A549 (cell line): ENCODE measurements around the gene NFE2L3. TPM values are rescaled to one million over a fixed set of nuclear protein-coding genes. Genes with fewer than 3 reads are reported as not detected.
A peak's percentile ranks its signal among the peaks of the same experiment; 100 is the strongest.
"Not testable (repeated sequence)": the region's sequence is repeated elsewhere in the genome, so short reads cannot be mapped to it uniquely, and the experiment has no call there.

Experiments
- ATAC-seq, 2 experiments: fragments of 200-7000 bp in 1 of 2; fragments of >200 bp in 1 of 2; cut with Nextera tagmentation in 1 of 2; cut with Tn5 transposase in 1 of 2; 3 replicates each; pipeline versions ENCODE4 v1.8.0 to v1.9.1; 2018 to 2020; ENCODE audit warnings: mild to moderate bottlenecking in 1 of 2, moderate library complexity in 1 of 2
- CTCF ChIA-PET: fragments of 300-600 bp; sonication (Branson Sonifier 250); formaldehyde crosslinking; extraction: SDS; loops from one replicate; lab custom pipeline; 2021; ENCODE audit warnings: antibody characterized with exemption, inconsistent platforms; lab: Yijun Ruan, JAX
- POLR2A ChIA-PET: fragments of 350-600 bp; formaldehyde crosslinking; extraction: SDS; loops from one replicate; lab custom pipeline; 2021; ENCODE audit warnings: antibody characterized with exemption, inconsistent platforms; lab: Yijun Ruan, JAX
- DNase-seq, 2 experiments: peaks; one replicate each; pipeline versions ENCODE4 v3.0.0 to v3.0.0-alpha.2; 2011 to 2016; ENCODE audit warnings: low read depth in 1 of 2, low spot score in 1 of 2
- FAIRE-seq: peaks from 2 replicates; lab custom pipeline; 2011; peaks lifted over from hg19 to GRCh38; lab: Jason Lieb, UNC
- H3K27ac ChIP-seq, 2 experiments: fragments of >200 bp; sonication (Bioruptor Twin); formaldehyde crosslinking; 3 replicates each; pipeline ENCODE4 v1.5.1; 2016 to 2017
- H3K4me1 ChIP-seq: fragments of >200 bp; sonication (Bioruptor Twin); formaldehyde crosslinking; 3 replicates; pipeline ENCODE4 v1.6.1; 2016
- H3K4me2 ChIP-seq: fragments of >200 bp; sonication (Bioruptor Twin); formaldehyde crosslinking; 3 replicates; pipeline ENCODE4 v1.6.1; 2016
- H3K4me3 ChIP-seq: fragments of >200 bp; sonication (Bioruptor Twin); formaldehyde crosslinking; 3 replicates; pipeline ENCODE4 v1.5.1; 2016
- H3K9me3 ChIP-seq: fragments of >200 bp; sonication (Bioruptor Twin); formaldehyde crosslinking; 3 replicates; pipeline ENCODE4 v1.6.1; 2016
- CBX2 ChIP-seq: fragments of 200-600 bp; sonication (generic); IDR thresholded peaks from 2 replicates; pipeline ENCODE4 v1.6.1; 2016; ENCODE audit warnings: low read depth, mild to moderate bottlenecking, borderline replicate concordance
- CHD2 ChIP-seq: fragments of 150-350 bp; IDR thresholded peaks from 2 replicates; pipeline ENCODE4 v1.6.1; 2014; ENCODE audit warnings: low read length; ENCODE audit not compliant: partially characterized antibody
- CHD4 ChIP-seq: fragments of 200-600 bp; sonication (generic); IDR thresholded peaks from 2 replicates; pipeline ENCODE4 v1.6.1; 2016; ENCODE audit warnings: antibody characterized with exemption, mild to moderate bottlenecking, borderline replicate concordance
- EHF ChIP-seq: fragments of 250-450 bp; sonication (Bioruptor Pico); IDR thresholded peaks from 2 replicates; pipeline ENCODE4 v1.5.0; 2020; ENCODE audit warnings: mild to moderate bottlenecking
- EHMT2 ChIP-seq: fragments of 200-600 bp; sonication (generic); IDR thresholded peaks from 2 replicates; pipeline ENCODE4 v1.6.1; 2016; ENCODE audit warnings: antibody characterized with exemption, low read depth, mild to moderate bottlenecking, moderate library complexity
- FOXS1 ChIP-seq: fragments of 250-450 bp; sonication (Bioruptor Pico); IDR thresholded peaks from 2 replicates; pipeline ENCODE4 v1.5.0; 2020; ENCODE audit warnings: mild to moderate bottlenecking, moderate library complexity
- HOXB5 ChIP-seq: fragments of 250-450 bp; sonication (Bioruptor Pico); IDR thresholded peaks from 2 replicates; pipeline ENCODE4 v1.5.0; 2020; ENCODE audit warnings: mild to moderate bottlenecking, moderate library complexity
- KDM1A ChIP-seq: fragments of 200-600 bp; sonication (generic); IDR thresholded peaks from 2 replicates; pipeline ENCODE4 v1.6.1; 2016; ENCODE audit warnings: low read depth, mild to moderate bottlenecking
- MAFK ChIP-seq: fragments of 450-650 bp; IDR thresholded peaks from 2 replicates; pipeline ENCODE4 v1.6.1; 2014; ENCODE audit not compliant: partially characterized antibody
- MAZ ChIP-seq: fragments of 150-350 bp; IDR thresholded peaks from 2 replicates; pipeline ENCODE4 v1.6.1; 2014; ENCODE audit warnings: antibody characterized with exemption, low read depth, low read length, borderline replicate concordance
- NFE2L2 ChIP-seq: fragments of 150-350 bp; conservative IDR thresholded peaks from 2 replicates; pipeline ENCODE4 v1.6.1; 2014; ENCODE audit warnings: low read length
- NPAS2 ChIP-seq: fragments of 250-450 bp; sonication (Bioruptor Pico); IDR thresholded peaks from 2 replicates; pipeline ENCODE4 v1.8.0; 2022; ENCODE audit warnings: mild to moderate bottlenecking, moderate library complexity, borderline replicate concordance
- POLR2AphosphoS2 ChIP-seq: conservative IDR thresholded peaks from 2 replicates; pipeline ENCODE4 v1.6.1; 2012; ENCODE audit warnings: low read length, improper control_type of control experiment, inconsistent platforms
- RCOR1 ChIP-seq: fragments of 150-350 bp; IDR thresholded peaks from 2 replicates; pipeline ENCODE4 v1.6.1; 2014; ENCODE audit warnings: antibody characterized with exemption, low read length, low read depth
- RFX5 ChIP-seq: fragments of 450-650 bp; IDR thresholded peaks from 2 replicates; pipeline ENCODE4 v1.7.1; 2014; ENCODE audit warnings: antibody characterized with exemption, mild to moderate bottlenecking, moderate library complexity
- SMC3 ChIP-seq: fragments of >200 bp; sonication (Bioruptor Twin); formaldehyde crosslinking; IDR thresholded peaks from 3 replicates; pipeline ENCODE4 v1.6.1; 2018; ENCODE audit warnings: inconsistent platforms
- TFCP2L1 ChIP-seq: fragments of 250-450 bp; sonication (Bioruptor Pico); IDR thresholded peaks from 2 replicates; pipeline ENCODE4 v1.5.0; 2021; ENCODE audit warnings: mild to moderate bottlenecking
- TP53 ChIP-seq: fragments of 250-450 bp; sonication (Bioruptor Pico); IDR thresholded peaks from 2 replicates; pipeline ENCODE4 v1.5.0; 2021; ENCODE audit warnings: mild to moderate bottlenecking, moderate library complexity
- ZNF302 ChIP-seq: fragments of 250-450 bp; sonication (Bioruptor Pico); IDR thresholded peaks from 2 replicates; pipeline ENCODE4 v1.9.0; 2021; ENCODE audit warnings: inconsistent platforms, mild to moderate bottlenecking, moderate library complexity
- WGBS: methylation state at CpG from one replicate; pipeline ENCODE4 v1.1.6; 2017; ENCODE audit errors: missing lambda C conversion rate; 5-methylcytosine and 5-hydroxymethylcytosine counted together
- polyA plus RNA-seq, 4 experiments: library from polyadenylated mRNA; depleted of rRNA in 3 of 4; stranded (reverse); fragments of >200 nt; fragmentation: RNase III in 1 of 4; extraction: RNeasy Plus Mini Kit Qiagen cat#74134 plus additional on column Dnase treatment in 1 of 4; gene quantifications; 2 replicates in 3 of 4; 3 replicates in 1 of 4; pipeline ENCODE4 v1.2.3, GENCODE V29; 2011 to 2017
- TF ChIP-seq, protein P1 (sequence below): IDR thresholded peaks from 2 replicates; pipeline ENCODE4 v1.6.1; 2012
- TF ChIP-seq, protein P2 (sequence below): fragments of 250-450 bp; sonication (Bioruptor Pico); IDR thresholded peaks from 2 replicates; pipeline ENCODE4 v1.5.0; 2020; ENCODE audit warnings: low read depth, mild to moderate bottlenecking, moderate library complexity
- TF ChIP-seq, protein P3 (sequence below): fragments of 250-450 bp; sonication (Bioruptor Pico); IDR thresholded peaks from 2 replicates; pipeline ENCODE4 v1.5.0; 2021; ENCODE audit warnings: mild to moderate bottlenecking, moderate library complexity, borderline replicate concordance

NFE2L3 gene
- polyA plus RNA-seq, 2 of the 4 experiments (the other 2 are of a cell fraction), result 4.9 to 11.4 TPM

DNA sequence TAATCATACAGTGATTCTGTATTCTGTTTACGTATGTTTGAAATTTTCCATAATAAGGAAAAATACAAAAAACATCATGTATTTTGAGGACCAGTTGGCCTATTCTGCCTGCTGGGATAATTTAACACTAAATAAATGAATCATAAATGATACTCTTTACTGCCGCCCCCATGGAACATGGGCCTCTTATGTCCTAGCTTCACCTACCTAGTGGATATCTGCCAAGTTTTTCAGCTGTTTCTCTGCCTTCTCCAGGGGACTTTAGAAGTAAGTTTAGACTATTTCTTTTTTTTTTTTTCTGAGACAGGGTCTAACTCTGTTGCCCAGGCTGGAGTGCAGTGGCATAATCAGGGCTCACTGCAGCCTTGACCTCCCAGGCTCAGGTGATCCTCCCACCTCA is 10.4 kb downstream of the NFE2L3 start:
- H3K9me3 ChIP-seq, result no peaks in the 10 kb centered on the region
- CTCF ChIA-PET, result interaction anchor here (0.6 to 3.5 kb wide), 4 partner anchors 34 to 217 kb away, joined by 3 to 16 read pairs (median 3); no protein-coding TSS in a partner anchor
- no peak overlapping the region for H3K4me3 ChIP-seq
- no peaks in the 10 kb centered on the region for H3K4me1 ChIP-seq
- 86% methylated on average over 2 of the region's 2 CpGs for WGBS
- POLR2A ChIA-PET, result no interaction called here
- H3K4me2 ChIP-seq, result no peak overlapping the region
- DNase-seq (no peak), ATAC-seq (no peak), FAIRE-seq (no peak)
- no peak overlapping the region for H3K27ac ChIP-seq
- no peak for TF ChIP-seq CBX2

DNA sequence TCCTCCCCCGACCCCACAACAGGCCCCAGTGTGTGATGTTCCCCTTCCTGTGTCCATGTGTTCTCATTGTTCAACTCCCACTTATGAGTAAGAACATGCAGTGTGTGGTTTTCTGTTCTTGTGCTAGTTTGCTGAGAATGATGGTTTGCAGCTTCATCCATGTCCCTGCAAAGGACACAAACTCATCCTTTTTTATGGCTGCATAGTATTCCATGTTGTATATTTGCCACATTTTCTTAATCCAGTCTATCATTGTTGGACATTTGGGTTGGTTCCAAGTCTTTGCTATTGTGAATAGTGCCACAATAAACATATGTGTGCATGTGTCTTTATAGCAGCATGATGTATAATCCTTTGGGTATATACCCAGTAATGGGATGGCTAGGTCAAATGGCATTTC is 11.8 kb downstream of the NFE2L3 start:
- H3K27ac ChIP-seq, CTCF ChIA-PET, H3K4me1 ChIP-seq, H3K9me3 ChIP-seq, ATAC-seq, FAIRE-seq, H3K4me3 ChIP-seq, DNase-seq, POLR2A ChIA-PET, H3K4me2 ChIP-seq: not testable (repeated sequence)
- WGBS, result no CpG with 5 or more reads among the region's 1 CpG
- peak; percentile 41; the same call in 1 of the 2 replicates for TF ChIP-seq KDM1A

DNA sequence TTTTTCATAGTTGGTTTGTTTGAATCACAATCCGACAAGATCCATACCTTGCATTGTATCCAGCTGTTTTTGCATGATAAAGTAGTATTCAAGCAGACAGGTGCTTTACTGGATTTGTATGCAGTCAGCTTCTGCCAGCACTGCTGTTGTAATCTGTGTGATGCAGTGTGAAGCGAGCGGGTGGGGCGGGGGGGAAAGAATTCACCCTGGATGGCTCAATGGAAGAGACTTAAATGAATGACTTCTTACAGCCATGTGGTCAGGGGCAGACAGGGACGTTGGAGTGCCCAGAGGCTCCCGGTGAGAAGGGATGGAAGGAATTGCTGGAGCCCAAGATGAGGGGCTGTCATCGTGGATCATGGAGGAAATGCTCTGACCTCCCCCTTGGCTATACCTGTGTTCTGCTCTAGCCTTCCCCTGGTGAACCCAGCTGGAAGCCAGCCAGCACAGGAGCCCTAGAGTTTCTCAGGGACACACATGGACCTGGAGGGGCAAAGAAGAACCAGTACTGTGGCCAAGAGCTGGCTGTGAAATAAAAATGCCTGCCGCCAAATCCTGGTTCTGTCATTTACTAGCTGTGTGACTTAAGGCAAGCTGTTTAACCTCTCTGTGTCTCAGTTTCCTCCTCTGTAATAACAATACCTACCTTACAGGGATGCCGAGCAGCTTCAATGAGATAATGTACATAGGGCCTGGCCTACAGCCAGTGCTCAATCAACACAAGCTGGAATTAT is 14.1 kb downstream of the NFE2L3 start:
- H3K4me1 ChIP-seq, result no peaks in the 10 kb centered on the region
- H3K9me3 ChIP-seq, result no peaks in the 10 kb centered on the region
- H3K27ac ChIP-seq, result no peak overlapping the region
- DNase-seq (no peak), FAIRE-seq (no peak), ATAC-seq (no peak)
- ChIA-PET POLR2A (interaction anchor here (0.8 to 1.2 kb wide), 3 partner anchors 9 to 34 kb away, joined by 3 to 5 read pairs (median 3); no protein-coding TSS in a partner anchor), CTCF (interaction anchor here (1.3 to 2.5 kb wide), 3 partner anchors 10 to 87 kb away, joined by 4 to 14 read pairs (median 6); no protein-coding TSS in a partner anchor)
- no peak overlapping the region for H3K4me3 ChIP-seq
- WGBS, result 90% methylated on average over 9 of the region's 9 CpGs
- no peak overlapping the region for H3K4me2 ChIP-seq
- TF ChIP-seq NFE2L2 (no peak), EHMT2 (no peak), NPAS2 (CRISPR knock-in tag) (no peak)
- TF ChIP-seq, protein P1, sequence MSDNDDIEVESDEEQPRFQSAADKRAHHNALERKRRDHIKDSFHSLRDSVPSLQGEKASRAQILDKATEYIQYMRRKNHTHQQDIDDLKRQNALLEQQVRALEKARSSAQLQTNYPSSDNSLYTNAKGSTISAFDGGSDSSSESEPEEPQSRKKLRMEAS, result no peak
- TF ChIP-seq, protein P2, sequence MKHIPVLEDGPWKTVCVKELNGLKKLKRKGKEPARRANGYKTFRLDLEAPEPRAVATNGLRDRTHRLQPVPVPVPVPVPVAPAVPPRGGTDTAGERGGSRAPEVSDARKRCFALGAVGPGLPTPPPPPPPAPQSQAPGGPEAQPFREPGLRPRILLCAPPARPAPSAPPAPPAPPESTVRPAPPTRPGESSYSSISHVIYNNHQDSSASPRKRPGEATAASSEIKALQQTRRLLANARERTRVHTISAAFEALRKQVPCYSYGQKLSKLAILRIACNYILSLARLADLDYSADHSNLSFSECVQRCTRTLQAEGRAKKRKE, result no peak

DNA sequence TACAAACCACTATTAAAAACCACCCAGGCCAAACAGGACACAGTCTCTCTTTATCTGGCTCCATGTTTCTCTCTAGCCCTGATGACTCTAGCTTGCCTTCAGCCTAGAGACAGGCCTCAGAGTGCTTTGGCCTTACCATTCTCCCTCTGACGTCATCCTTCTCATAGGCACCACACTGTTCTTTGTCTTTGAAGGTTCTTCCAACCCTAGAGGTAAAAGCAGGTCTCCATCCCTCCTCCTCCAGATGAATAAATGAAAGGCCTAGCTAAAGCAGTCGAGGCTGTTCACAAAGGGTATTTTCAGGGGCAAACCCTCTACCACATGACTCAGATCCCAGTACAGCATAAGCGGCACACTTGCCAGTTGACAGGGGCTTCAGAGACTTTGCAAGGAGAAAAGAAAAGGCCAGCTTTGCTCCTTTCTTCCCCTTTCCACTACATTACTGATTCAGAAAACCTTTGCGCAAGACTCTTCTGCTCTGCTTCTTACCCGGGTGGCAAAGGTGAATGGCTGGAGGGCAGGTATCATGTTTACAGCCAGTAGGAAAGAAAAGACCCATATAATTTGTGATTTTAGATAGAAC is 14.8 kb downstream of the NFE2L3 start:
- H3K9me3 ChIP-seq, result no peaks in the 10 kb centered on the region
- DNase-seq, result no peak
- CTCF ChIA-PET, result interaction anchor here (1.1 to 2.5 kb wide), 4 partner anchors 11 to 88 kb away, joined by 3 to 14 read pairs (median 5); no protein-coding TSS in a partner anchor
- ATAC-seq, result no peak
- no peak overlapping the region for H3K4me3 ChIP-seq
- TF ChIP-seq KDM1A, result no peak
- no peak for TF ChIP-seq HOXB5 (CRISPR knock-in tag)
- no peak for TF ChIP-seq ZNF302 (CRISPR knock-in tag)
- TF ChIP-seq SMC3, result no peak
- TF ChIP-seq EHMT2, result no peak
- TF ChIP-seq MAZ, result no peak
- TF ChIP-seq, protein P2, result no peak
- TF ChIP-seq TFCP2L1 (CRISPR knock-in tag), result no peak
- no peak for TF ChIP-seq FOXS1 (CRISPR knock-in tag)
- no peak for TF ChIP-seq MAFK
- TF ChIP-seq, protein P3, sequence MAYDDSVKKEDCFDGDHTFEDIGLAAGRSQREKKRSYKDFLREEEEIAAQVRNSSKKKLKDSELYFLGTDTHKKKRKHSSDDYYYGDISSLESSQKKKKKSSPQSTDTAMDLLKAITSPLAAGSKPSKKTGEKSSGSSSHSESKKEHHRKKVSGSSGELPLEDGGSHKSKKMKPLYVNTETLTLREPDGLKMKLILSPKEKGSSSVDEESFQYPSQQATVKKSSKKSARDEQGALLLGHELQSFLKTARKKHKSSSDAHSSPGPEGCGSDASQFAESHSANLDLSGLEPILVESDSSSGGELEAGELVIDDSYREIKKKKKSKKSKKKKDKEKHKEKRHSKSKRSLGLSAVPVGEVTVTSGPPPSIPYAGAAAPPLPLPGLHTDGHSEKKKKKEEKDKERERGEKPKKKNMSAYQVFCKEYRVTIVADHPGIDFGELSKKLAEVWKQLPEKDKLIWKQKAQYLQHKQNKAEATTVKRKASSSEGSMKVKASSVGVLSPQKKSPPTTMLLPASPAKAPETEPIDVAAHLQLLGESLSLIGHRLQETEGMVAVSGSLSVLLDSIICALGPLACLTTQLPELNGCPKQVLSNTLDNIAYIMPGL (CRISPR knock-in tag), result no peak
- no peak for TF ChIP-seq RFX5
- TF ChIP-seq CHD2, result no peak
- no peak for TF ChIP-seq RCOR1
- TF ChIP-seq POLR2AphosphoS2, result no peak
- no peak for TF ChIP-seq TP53
- no peak for TF ChIP-seq EHF (CRISPR knock-in tag)
- no peak for TF ChIP-seq CHD4
- FAIRE-seq, result no peak
- POLR2A ChIA-PET, result interaction anchor here (0.8 to 1.2 kb wide), 3 partner anchors 10 to 33 kb away, joined by 3 to 5 read pairs (median 3); no protein-coding TSS in a partner anchor
- WGBS, result 82% methylated on average over 5 of the region's 5 CpGs
- no peak overlapping the region for H3K4me2 ChIP-seq
- H3K4me1 ChIP-seq, result no peaks in the 10 kb centered on the region
- no peak overlapping the region for H3K27ac ChIP-seq
